A204.1 (cell line): Measurements from ENCODE around the gene TTC39B.
A peak's percentile ranks its signal among the peaks of the same experiment; 100 is the strongest.
"Not testable (repeated sequence)": the region's sequence is repeated elsewhere in the genome, so short reads cannot be mapped to it uniquely, and the experiment has no call there.

ENCODE experiments used
- FAIRE-seq: peaks from 2 replicates; lab custom pipeline; 2012; peaks lifted over from hg19 to GRCh38; lab: Jason Lieb, UNC

Gene TTC39B

GRCh38 chr9:15264918-15265317 lies 42.1 kb downstream of the TTC39B start:
- FAIRE-seq, result no peak

- no peak for FAIRE-seq
Measured at GRCh38 chr9:15262581-15262980, 44.4 kb downstream of the TTC39B start.

GRCh38 chr9:15256426-15256825 lies 50.6 kb downstream of the TTC39B start:
- FAIRE-seq, result no peak

- FAIRE-seq, result no peak
Measured at GRCh38 chr9:15253786-15254185, 53.2 kb downstream of the TTC39B start.

GRCh38 chr9:15253197-15253596 lies 53.8 kb downstream of the TTC39B start:
- no peak for FAIRE-seq

- FAIRE-seq, result no peak
Measured at GRCh38 chr9:15249981-15250380, 57.0 kb downstream of the TTC39B start.

GRCh38 chr9:15249042-15249818 lies 57.8 kb downstream of the TTC39B start:
- no peak for FAIRE-seq

- no peak for FAIRE-seq
Measured at GRCh38 chr9:15248621-15249020, 58.4 kb downstream of the TTC39B start.

- FAIRE-seq, result no peak
Measured at GRCh38 chr9:15248081-15248480, 58.9 kb downstream of the TTC39B start.

GRCh38 chr9:15246708-15247107 lies 60.3 kb downstream of the TTC39B start:
- FAIRE-seq, result no peak

- FAIRE-seq, result no peak
Measured at GRCh38 chr9:15246243-15246642, 60.8 kb downstream of the TTC39B start.

- peak; percentile 98 for FAIRE-seq
Measured at GRCh38 chr9:15244001-15244441, 63.0 kb downstream of the TTC39B start.

GRCh38 chr9:15243081-15243480 lies 63.9 kb downstream of the TTC39B start:
- no peak for FAIRE-seq

- FAIRE-seq, result no peak
Measured at GRCh38 chr9:15240927-15241326, 66.1 kb downstream of the TTC39B start.

- FAIRE-seq, result no peak
Measured at GRCh38 chr9:15239816-15240215, 67.2 kb downstream of the TTC39B start.

GRCh38 chr9:15238646-15239045 lies 68.4 kb downstream of the TTC39B start:
- FAIRE-seq, result no peak

GRCh38 chr9:15235658-15236057 lies 71.4 kb downstream of the TTC39B start:
- no peak for FAIRE-seq

- not testable (repeated sequence) for FAIRE-seq
Measured at GRCh38 chr9:15233941-15234490, 73.0 kb downstream of the TTC39B start.

GRCh38 chr9:15232706-15233280 lies 74.2 kb downstream of the TTC39B start:
- not testable (repeated sequence) for FAIRE-seq

GRCh38 chr9:15231788-15232635 lies 75.0 kb downstream of the TTC39B start:
- no peak for FAIRE-seq

GRCh38 chr9:15229409-15229808 lies 77.6 kb downstream of the TTC39B start:
- FAIRE-seq, result no peak

- FAIRE-seq, result no peak
Measured at GRCh38 chr9:15227491-15227890, 79.5 kb downstream of the TTC39B start.
